ENCODE results near the gene OCIAD2. TPM values are rescaled to one million over a fixed set of nuclear protein-coding genes. Genes with fewer than 3 reads are reported as not detected.
"Not testable (repeated sequence)": the region's sequence is repeated elsewhere in the genome, so short reads cannot be mapped to it uniquely, and the experiment has no call there.

The OCIAD2 gene
- total RNA-seq, 1 experiment from 2014 or later, result 74.6 TPM

DNA sequence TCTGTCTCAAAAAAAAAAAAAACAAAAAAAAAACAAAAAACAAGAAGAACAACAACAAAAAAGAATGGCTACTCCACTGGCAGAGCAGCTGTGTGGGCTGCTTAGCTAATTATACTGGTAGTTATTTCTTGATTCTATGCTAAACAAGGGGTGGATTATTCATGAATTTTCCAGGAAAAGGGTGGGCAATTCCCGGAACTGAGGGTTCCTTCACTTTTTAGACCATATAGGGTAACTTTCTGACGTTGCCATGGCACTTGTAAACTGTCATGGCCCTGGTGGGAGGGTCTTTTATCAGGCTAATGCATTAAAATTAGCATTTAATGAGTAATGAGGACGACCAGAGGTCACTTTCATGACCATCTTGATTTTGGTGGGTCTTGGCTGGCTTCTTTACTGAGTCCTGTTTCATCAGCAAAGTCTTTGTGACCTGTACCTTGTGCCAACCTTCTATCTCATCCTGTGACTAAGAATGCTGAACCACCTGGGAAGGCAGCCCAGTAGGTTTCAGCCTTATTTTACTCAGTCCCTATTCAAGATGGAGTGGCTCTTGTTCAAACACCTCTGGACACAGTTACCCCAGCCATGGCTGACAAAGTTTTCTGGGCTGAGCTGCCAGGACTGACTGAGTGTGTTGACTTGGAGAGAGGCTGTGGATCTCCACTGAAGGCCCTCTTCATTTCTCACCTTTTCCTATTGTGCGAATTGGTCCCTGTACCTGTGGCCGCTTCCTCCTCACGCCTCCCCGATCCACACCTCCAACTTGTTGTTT lies 1.3 kb upstream of the OCIAD2 start:
- DNase-seq (ENCODE audit: low read depth), result no peak

- DNase-seq (ENCODE audit: low read depth), result peak; percentile 76
Observed at GRCh38 chr4:48905363-48906015, 1.1 kb downstream of the OCIAD2 start.

DNA sequence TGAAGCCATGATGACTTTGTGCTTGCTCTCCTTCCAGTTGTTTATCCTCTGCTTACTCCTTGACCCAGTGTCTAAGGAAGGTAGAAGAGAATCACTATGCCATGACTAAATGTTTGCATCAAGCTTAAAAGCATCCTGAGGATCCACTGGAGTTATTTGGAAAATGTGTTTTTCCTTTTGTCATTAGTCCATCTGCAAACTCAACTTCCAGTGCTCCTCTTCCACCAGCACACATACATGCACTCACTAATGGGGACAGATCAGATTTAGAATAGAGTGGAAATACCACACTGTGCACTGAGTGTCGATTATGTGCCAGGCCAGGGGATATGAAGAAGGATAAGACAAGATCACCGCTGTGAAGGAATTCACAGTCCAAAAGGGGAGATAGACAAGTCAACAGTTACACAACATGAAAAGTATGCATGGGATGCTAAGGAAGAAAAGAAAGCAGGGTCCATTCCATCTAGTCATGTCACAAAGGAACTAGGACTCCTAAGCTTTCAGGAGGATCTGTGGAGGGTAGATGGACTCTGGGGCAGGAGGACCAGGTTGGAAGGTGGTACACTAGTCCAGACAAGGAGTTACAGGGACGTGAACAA lies 1.9 kb downstream of the OCIAD2 start:
- DNase-seq (ENCODE audit: low read depth), result no peak

DNA sequence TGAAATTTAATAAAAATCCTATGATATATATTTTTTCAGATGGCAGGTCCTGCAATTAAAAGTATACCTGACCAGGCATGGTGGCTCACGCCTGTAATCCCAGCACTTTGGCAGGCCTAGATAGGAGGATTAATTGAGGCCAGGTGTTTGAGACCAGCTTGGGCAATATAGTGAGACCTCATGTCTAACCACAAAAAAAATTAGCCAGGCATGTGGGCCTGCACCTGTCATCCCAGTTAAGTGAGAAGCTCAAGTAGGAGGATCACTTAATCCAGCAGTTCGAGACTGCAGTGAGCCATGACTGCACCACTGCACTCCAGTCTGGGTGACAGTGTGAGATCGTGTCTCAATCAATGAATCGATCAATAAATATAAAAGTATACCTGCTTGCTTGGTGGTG lies 2.5 kb downstream of the OCIAD2 start:
- no peak for DNase-seq (ENCODE audit: low read depth)

DNA sequence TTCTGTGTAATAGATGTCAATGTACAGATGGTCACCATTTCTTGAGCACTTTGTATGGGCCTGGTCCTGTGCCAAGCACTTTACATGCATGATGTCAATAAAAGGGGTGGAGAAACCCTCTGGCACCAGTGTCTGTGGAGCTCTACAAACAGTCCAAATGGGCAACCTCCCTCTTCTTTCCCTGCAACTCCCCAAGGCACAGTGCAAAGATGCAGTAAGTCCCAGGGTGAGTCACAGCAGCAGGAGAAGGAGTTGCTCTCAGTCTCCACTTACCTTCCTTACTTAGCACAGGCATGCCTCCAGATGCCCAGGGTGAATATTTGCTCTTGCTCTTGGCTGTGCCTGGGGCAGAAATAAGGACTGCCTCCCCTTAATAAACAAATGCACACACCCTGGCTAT lies 4.3 kb downstream of the OCIAD2 start:
- peak; percentile 40 for DNase-seq (ENCODE audit: low read depth)

- DNase-seq (ENCODE audit: low read depth), result no peak
Observed at GRCh38 chr4:48901196-48901595, 5.4 kb downstream of the OCIAD2 start.

DNA sequence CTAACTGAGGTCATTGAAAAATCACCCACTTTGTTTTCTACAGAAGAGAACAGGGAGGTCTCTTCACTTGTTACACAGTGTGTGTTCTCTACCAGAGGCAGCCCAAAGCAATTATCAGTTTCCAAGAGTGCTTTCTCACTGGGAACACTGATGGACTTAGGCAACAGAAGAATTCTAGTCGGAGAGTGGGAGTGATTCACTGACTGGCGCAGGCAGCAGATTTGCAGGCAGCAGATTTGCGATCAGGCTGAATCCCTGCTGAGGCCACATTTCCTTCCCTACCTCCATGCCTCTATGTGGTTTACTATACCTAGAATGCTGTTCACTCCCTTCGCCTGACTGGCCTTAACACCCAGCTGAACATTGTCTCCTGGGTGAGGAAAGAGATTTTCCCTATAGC lies 6.6 kb downstream of the OCIAD2 start:
- DNase-seq (ENCODE audit: low read depth), result no peak

- DNase-seq (ENCODE audit: low read depth), result no peak
Observed at GRCh38 chr4:48899432-48899749, 7.2 kb downstream of the OCIAD2 start.

- no peak for DNase-seq (ENCODE audit: low read depth)
Observed at GRCh38 chr4:48898733-48899431, 7.7 kb downstream of the OCIAD2 start.

DNA sequence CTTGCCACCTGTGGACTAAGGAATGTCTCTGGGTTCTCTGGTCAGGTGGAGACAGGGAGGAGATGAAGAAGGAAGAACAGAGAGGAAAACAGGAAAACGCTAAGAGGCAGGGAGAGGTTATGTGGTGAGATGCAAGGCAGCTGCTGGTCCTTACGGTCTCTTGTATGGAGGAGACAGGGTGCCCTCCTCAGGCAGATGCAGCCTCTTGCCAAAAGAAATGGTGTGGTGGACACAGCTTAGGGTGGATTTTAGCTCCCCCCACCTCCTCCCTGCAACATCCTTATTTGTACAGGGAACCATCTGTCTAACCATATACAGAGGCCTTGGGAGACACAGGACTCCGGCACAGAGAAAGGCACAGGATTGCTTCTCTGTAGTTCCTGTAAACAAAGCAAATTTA lies 9.7 kb downstream of the OCIAD2 start:
- no peak for DNase-seq (ENCODE audit: low read depth)

DNA sequence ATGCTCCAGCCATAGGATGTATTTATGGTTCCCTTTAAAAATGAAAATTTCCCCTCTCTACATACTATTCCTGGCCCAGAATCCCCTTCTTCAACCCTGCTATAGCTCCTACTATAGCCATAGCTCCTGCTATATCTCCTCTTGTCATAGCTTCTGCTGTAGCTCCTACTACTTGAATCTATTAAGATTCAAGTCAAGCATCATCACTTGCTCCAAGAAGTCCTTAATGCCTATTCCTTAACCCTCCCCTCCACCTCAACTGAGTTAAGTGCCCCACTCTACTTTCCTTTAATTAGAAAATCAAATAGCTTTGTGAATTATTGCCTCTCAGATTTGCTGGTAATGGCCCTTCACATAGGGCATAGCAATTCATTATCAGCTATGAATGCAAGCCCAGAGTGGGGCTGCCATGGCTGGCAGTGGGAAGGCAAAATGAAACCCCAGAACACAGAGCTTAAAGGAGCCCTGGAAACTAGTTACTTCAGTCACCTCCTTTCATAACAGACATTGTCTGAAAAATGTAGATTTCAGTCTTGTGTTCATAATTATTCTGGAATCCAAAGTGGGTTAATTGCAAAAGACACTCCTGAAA lies 15.4 kb downstream of the OCIAD2 start:
- no peak for DNase-seq (ENCODE audit: low read depth)

GRCh38 chr4:48889750-48890149 lies 16.8 kb downstream of the OCIAD2 start:
- not testable (repeated sequence) for DNase-seq (ENCODE audit: low read depth)

GRCh38 chr4:48881646-48882045 lies 24.9 kb downstream of the OCIAD2 start:
- not testable (repeated sequence) for DNase-seq (ENCODE audit: low read depth)

- no peak for DNase-seq (ENCODE audit: low read depth)
Observed at GRCh38 chr4:48879561-48880442, 26.8 kb downstream of the OCIAD2 start.

GRCh38 chr4:48877827-48878535 lies 28.6 kb downstream of the OCIAD2 start:
- no peak for DNase-seq (ENCODE audit: low read depth)

DNA sequence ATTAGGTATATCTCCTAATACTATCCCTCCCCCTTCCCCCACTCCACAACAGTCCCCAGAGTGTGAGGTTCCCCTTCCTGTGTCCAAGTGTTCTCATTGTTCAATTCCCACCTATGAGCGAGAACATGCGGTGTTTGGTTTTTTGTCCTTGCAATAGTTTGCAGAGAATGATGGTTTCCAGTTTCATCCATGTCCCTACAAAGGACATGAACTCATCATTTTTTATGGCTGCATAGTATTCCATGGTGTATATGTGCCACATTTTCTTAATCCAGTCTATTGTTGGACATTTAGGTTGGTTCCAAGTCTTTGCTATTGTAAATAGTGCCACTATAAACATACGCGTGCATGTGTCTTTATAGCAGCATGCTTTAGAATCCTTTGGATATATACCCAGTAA lies 41.9 kb downstream of the OCIAD2 start:
- DNase-seq (ENCODE audit: low read depth), result not testable (repeated sequence)

- no peak for DNase-seq (ENCODE audit: low read depth)
Observed at GRCh38 chr4:48863728-48864127, 42.8 kb downstream of the OCIAD2 start.

- no peak for DNase-seq (ENCODE audit: low read depth)
Observed at GRCh38 chr4:48862661-48863060, 43.9 kb downstream of the OCIAD2 start.

- no peak for DNase-seq (ENCODE audit: low read depth)
Observed at GRCh38 chr4:48862038-48862437, 44.5 kb downstream of the OCIAD2 start.

DNA sequence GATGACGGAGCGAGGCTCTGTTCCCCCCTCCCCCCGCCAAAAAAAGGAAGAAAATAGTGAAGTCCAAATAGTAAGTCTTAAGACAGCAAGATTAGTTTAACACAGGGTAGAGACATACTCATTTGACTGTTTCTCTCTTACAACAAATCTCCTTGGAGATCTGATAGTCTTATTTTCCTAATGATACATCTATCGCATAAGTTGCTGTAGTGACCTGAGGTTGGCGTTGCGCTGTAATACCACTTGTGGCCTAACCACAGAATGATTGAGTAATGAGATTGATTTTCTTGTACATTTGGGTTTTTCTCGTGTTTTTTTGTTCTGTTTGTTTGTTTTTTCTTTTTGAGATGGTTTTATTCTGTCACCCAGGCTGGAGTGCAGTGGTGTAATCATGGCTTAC lies 48.4 kb downstream of the OCIAD2 start:
- DNase-seq (ENCODE audit: low read depth), result peak; percentile 28

GRCh38 chr4:48854982-48855381 lies 51.6 kb downstream of the OCIAD2 start:
- no peak for DNase-seq (ENCODE audit: low read depth)

Measured in M059J (cell line).